Measurements from ENCODE around the gene NUMBL.
A peak's percentile ranks its signal among the peaks of the same experiment; 100 is the strongest.

NUMBL gene

DNA sequence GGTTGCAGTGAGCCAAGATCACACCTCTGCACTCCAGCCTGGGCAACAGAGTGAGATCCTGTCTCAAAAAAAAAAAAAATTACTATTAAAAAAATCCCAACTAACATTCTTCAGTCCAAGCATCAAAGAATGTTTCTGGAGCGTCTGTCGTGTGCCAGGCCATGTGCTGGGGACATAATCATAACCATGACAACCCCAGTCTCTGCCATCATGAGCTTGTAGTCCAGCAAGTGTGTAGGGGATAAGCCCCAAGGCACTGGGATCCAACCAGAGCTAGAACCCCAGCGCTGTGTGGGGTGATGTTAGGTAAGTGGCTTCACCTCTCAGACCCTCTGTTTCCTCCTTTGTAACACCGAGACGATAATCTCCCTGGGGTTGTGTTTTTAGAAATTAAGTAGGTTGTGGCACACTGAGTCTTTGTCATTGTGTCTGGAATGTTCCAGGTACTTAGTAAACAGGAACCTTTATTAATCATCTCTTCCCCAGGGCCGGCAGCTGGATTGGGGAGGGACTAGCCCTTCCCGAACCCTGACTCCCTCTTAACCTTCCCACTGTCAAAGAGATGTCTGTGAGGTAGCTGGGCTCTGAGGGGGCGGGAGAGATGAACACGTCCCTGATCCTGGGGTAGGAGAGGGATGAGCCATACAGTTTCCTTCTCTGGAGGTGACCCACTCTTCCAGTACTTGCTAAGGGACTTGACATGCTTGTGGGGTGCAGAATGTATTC lies 31.6 kb upstream of the NUMBL start:
- Histone ChIP-seq H3K9me3 (ENCODE audit: insufficient read depth, low read depth, low read length) (no peaks in the 10 kb centered on the region), H3K9ac (ENCODE audit: low read length) (no peak overlapping the region), H3K27ac (ENCODE audit: low read depth, low read length) (no peak overlapping the region), H2BK12ac (ENCODE audit: low read length) (no peak overlapping the region), H2AFZ (ENCODE audit: insufficient read depth, low read length, poor library complexity) (no peak overlapping the region), H3K27me3 (ENCODE audit: insufficient read depth, low read length) (no peaks in the 10 kb centered on the region), H3K4me1 (ENCODE audit: control insufficient read depth in 1 of 2, insufficient read depth in 2 of 2, low read length in 2 of 2) (peaks cover 5 to 7% of the 10 kb centered on the region in 2 experiments), H4K91ac (ENCODE audit: low read depth, low read length) (no peak overlapping the region), H3K4me2 (ENCODE audit: low read length) (no peak overlapping the region), H2BK5ac (ENCODE audit: low read depth, low read length, poor library complexity) (no peak overlapping the region), H3K79me2 (ENCODE audit: control insufficient read depth, insufficient read depth, low read length, poor library complexity) (peaks cover 28% of the 10 kb centered on the region), H3K4ac (ENCODE audit: low read depth, low read length) (peak overlapping the region; percentile 81), H3K14ac (ENCODE audit: low read length) (no peak overlapping the region), H4K12ac (ENCODE audit: low read depth, low read length) (no peak overlapping the region), H3K23ac (ENCODE audit: low read length) (no peak overlapping the region), H3K18ac (ENCODE audit: low read length) (no peak overlapping the region), H3K4me3 (ENCODE audit: low read depth, low read length) (no peak overlapping the region), H2AK5ac (ENCODE audit: low read length) (no peak overlapping the region), H2BK120ac (ENCODE audit: insufficient read depth, low read length, poor library complexity) (no peak overlapping the region), H3K36me3 (ENCODE audit: control insufficient read depth in 1 of 2, insufficient read depth in 2 of 2, low read length in 2 of 2) (peaks cover 34 to 37% of the 10 kb centered on the region in 2 experiments), H3K79me1 (ENCODE audit: low read length) (peaks cover 22% of the 10 kb centered on the region), H4K8ac (ENCODE audit: low read depth, low read length) (no peak overlapping the region)
- WGBS (ENCODE audit: extremely low coverage, insufficient coverage, insufficient read length): no CpG with 5 or more reads among the region's 9 CpGs
- no peak for DNase-seq

DNA sequence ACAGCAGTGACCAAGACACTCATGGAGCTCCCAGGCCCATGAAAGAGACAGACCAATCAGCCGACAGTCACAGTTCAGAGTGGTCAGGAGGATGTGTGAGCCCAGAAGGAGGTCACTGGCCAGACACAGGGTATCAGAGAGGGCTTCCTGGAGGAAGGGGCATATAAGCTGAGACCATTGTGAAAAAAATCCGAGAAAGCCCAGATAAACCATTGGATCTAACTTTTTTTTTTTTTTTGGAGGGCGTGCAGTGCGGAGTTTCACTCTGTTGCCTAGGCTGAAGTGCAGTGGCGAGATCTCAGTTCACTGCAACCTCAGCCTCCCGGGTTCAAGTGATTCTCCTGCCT lies 30.7 kb upstream of the NUMBL start:
- Histone ChIP-seq H3K4me2 (ENCODE audit: low read length) (no peak overlapping the region), H3K79me2 (ENCODE audit: control insufficient read depth, insufficient read depth, low read length, poor library complexity) (peaks cover 29% of the 10 kb centered on the region), H3K9ac (ENCODE audit: low read length) (no peak overlapping the region), H3K23ac (ENCODE audit: low read length) (no peak overlapping the region), H2AK5ac (ENCODE audit: low read length) (no peak overlapping the region), H3K36me3 (ENCODE audit: control insufficient read depth in 1 of 2, insufficient read depth in 2 of 2, low read length in 2 of 2) (peaks cover 26 to 32% of the 10 kb centered on the region in 2 experiments), H4K91ac (ENCODE audit: low read depth, low read length) (no peak overlapping the region), H3K4me1 (ENCODE audit: control insufficient read depth in 1 of 2, insufficient read depth in 2 of 2, low read length in 2 of 2) (peaks cover 5 to 7% of the 10 kb centered on the region in 2 experiments), H3K9me3 (ENCODE audit: insufficient read depth, low read depth, low read length) (no peaks in the 10 kb centered on the region), H2BK120ac (ENCODE audit: insufficient read depth, low read length, poor library complexity) (no peak overlapping the region), H3K4me3 (ENCODE audit: low read depth, low read length) (no peak overlapping the region), H2BK5ac (ENCODE audit: low read depth, low read length, poor library complexity) (no peak overlapping the region), H3K4ac (ENCODE audit: low read depth, low read length) (peak overlapping the region; percentile 95), H2BK12ac (ENCODE audit: low read length) (no peak overlapping the region), H3K79me1 (ENCODE audit: low read length) (peaks cover 29% of the 10 kb centered on the region), H3K27me3 (ENCODE audit: insufficient read depth, low read length) (no peaks in the 10 kb centered on the region), H3K14ac (ENCODE audit: low read length) (no peak overlapping the region), H4K12ac (ENCODE audit: low read depth, low read length) (no peak overlapping the region), H3K18ac (ENCODE audit: low read length) (no peak overlapping the region), H2AFZ (ENCODE audit: insufficient read depth, low read length, poor library complexity) (no peak overlapping the region), H4K8ac (ENCODE audit: low read depth, low read length) (no peak overlapping the region), H3K27ac (ENCODE audit: low read depth, low read length) (no peak overlapping the region)
- no peak for DNase-seq
- no CpG with 5 or more reads among the region's 6 CpGs for WGBS (ENCODE audit: extremely low coverage, insufficient coverage, insufficient read length)

DNA sequence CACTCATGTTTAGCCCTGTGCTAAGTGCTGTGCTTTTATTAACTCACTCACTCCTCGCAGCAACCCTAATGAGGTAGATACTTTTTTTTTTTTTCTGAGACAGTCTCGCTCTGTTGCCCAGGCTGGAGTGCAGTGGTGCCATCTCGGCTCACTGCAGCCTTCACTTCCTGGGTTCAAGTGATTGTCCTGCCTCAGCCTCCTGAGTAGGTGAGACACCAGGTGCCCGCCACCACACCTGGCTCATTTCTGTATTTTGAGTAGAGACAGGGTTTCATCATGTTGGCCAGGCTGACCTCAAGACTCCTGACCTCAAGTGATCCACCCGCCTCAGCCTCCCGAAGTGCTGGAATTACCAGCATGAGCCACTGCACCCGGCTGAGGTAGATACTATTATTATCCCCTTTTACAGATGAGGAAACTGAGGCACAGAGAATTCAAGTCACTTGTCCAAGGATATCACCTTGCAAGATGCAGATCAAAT lies 29.0 kb upstream of the NUMBL start:
- H4K8ac ChIP-seq (ENCODE audit: low read depth, low read length): no peak overlapping the region
- H3K27ac ChIP-seq (ENCODE audit: low read depth, low read length): no peak overlapping the region
- no CpG with 5 or more reads among the region's 7 CpGs for WGBS (ENCODE audit: extremely low coverage, insufficient coverage, insufficient read length)
- H2AK5ac ChIP-seq (ENCODE audit: low read length): no peak overlapping the region
- H3K14ac ChIP-seq (ENCODE audit: low read length): no peak overlapping the region
- no peaks in the 10 kb centered on the region for H3K9me3 ChIP-seq (ENCODE audit: insufficient read depth, low read depth, low read length)
- no peak overlapping the region for H2BK120ac ChIP-seq (ENCODE audit: insufficient read depth, low read length, poor library complexity)
- H4K12ac ChIP-seq (ENCODE audit: low read depth, low read length): no peak overlapping the region
- peaks cover 31% of the 10 kb centered on the region for H3K79me2 ChIP-seq (ENCODE audit: control insufficient read depth, insufficient read depth, low read length, poor library complexity)
- DNase-seq: peak; percentile 26 to 41
- no peak overlapping the region for H2BK12ac ChIP-seq (ENCODE audit: low read length)
- no peak overlapping the region for H3K4me3 ChIP-seq (ENCODE audit: low read depth, low read length)
- no peak overlapping the region for H2BK5ac ChIP-seq (ENCODE audit: low read depth, low read length, poor library complexity)
- H2AFZ ChIP-seq (ENCODE audit: insufficient read depth, low read length, poor library complexity): no peak overlapping the region
- no peak overlapping the region for H3K23ac ChIP-seq (ENCODE audit: low read length)
- no peaks in the 10 kb centered on the region for H3K27me3 ChIP-seq (ENCODE audit: insufficient read depth, low read length)
- no peak overlapping the region for H4K91ac ChIP-seq (ENCODE audit: low read depth, low read length)
- H3K4me2 ChIP-seq (ENCODE audit: low read length): peak overlapping the region; percentile 80
- peaks cover 39% of the 10 kb centered on the region for H3K79me1 ChIP-seq (ENCODE audit: low read length)
- H3K18ac ChIP-seq (ENCODE audit: low read length): no peak overlapping the region
- H3K9ac ChIP-seq (ENCODE audit: low read length): no peak overlapping the region
- H3K4ac ChIP-seq (ENCODE audit: low read depth, low read length): peak overlapping the region; percentile 76
- peaks cover 12 to 21% of the 10 kb centered on the region in 2 experiments for H3K36me3 ChIP-seq (ENCODE audit: control insufficient read depth in 1 of 2, insufficient read depth in 2 of 2, low read length in 2 of 2)
- peaks cover 7 to 10% of the 10 kb centered on the region in 2 experiments for H3K4me1 ChIP-seq (ENCODE audit: control insufficient read depth in 1 of 2, insufficient read depth in 2 of 2, low read length in 2 of 2)

DNA sequence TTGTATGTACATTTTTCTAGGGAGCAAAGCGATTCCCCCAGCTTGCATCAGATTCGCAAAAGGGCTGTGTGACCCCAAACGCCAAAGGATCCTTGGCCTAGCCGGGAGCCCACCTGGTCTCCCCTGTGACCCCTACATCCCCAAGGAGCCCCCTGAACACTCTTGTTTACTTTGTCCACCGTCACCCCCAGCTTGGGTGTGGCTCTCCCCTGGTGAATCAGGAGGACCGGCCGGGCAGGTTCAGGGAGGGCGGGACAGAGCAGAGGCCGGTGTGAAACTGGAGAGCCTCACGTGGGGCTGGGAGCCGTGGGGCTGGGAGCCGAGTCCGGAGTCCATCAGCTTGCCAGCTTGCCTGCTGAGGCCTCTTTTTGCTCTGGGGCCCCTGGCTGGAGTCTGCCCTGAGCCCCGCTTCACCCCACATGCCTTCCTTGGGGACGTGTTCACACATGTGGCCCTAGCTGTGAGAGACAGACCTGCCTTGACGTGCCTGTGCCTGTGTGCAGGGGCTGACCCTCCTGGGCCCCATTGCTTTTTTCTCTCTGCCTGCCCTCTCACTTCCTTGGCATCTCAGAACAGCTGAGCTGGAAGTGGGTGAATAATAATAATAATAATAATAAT lies 28.4 kb upstream of the NUMBL start:
- Histone ChIP-seq H3K18ac (ENCODE audit: low read length) (peak overlapping the region; percentile 84), H3K23ac (ENCODE audit: low read length) (no peak overlapping the region), H3K4me3 (ENCODE audit: low read depth, low read length) (peak overlapping the region; percentile 73), H3K9me3 (ENCODE audit: insufficient read depth, low read depth, low read length) (no peaks in the 10 kb centered on the region), H2BK5ac (ENCODE audit: low read depth, low read length, poor library complexity) (peak overlapping the region; percentile 82), H2AK5ac (ENCODE audit: low read length) (peak overlapping the region; percentile 80), H3K79me1 (ENCODE audit: low read length) (peaks cover 41% of the 10 kb centered on the region), H3K27me3 (ENCODE audit: insufficient read depth, low read length) (no peaks in the 10 kb centered on the region), H3K4ac (ENCODE audit: low read depth, low read length) (peak overlapping the region; percentile 32), H4K12ac (ENCODE audit: low read depth, low read length) (no peak overlapping the region), H3K9ac (ENCODE audit: low read length) (peak overlapping the region; percentile 57), H4K8ac (ENCODE audit: low read depth, low read length) (peak overlapping the region; percentile 46), H4K91ac (ENCODE audit: low read depth, low read length) (peak overlapping the region; percentile 86), H3K14ac (ENCODE audit: low read length) (peak overlapping the region; percentile 73), H3K4me1 (ENCODE audit: control insufficient read depth in 1 of 2, insufficient read depth in 2 of 2, low read length in 2 of 2) (peaks cover 11 to 13% of the 10 kb centered on the region in 2 experiments), H3K27ac (ENCODE audit: low read depth, low read length) (peak overlapping the region; percentile 78), H3K79me2 (ENCODE audit: control insufficient read depth, insufficient read depth, low read length, poor library complexity) (peaks cover 31% of the 10 kb centered on the region), H2BK12ac (ENCODE audit: low read length) (peak overlapping the region; percentile 4), H3K36me3 (ENCODE audit: control insufficient read depth in 1 of 2, insufficient read depth in 2 of 2, low read length in 2 of 2) (peaks cover 6 to 16% of the 10 kb centered on the region in 2 experiments), H3K4me2 (ENCODE audit: low read length) (peak overlapping the region; percentile 80), H2AFZ (ENCODE audit: insufficient read depth, low read length, poor library complexity) (peak overlapping the region; percentile 61), H2BK120ac (ENCODE audit: insufficient read depth, low read length, poor library complexity) (peak overlapping the region; percentile 77)
- WGBS (ENCODE audit: extremely low coverage, insufficient coverage, insufficient read length): no CpG with 5 or more reads among the region's 16 CpGs
- peak; percentile 83 to 86 for DNase-seq

Data from trophoblast cell (in vitro differentiated cells and primary cell).